Right renal pelvis (tissue), 4 donors: Measurements from ENCODE around the gene SLC12A3. TPM values are rescaled to one million over a fixed set of nuclear protein-coding genes. Genes with fewer than 3 reads are reported as not detected.
"Not testable (repeated sequence)": the region's sequence is repeated elsewhere in the genome, so short reads cannot be mapped to it uniquely, and the experiment has no call there.

Experiments used
- DNase-seq, 4 donors: peaks; one replicate each; pipeline ENCODE4 v3.0.0-alpha.2; 2013; ENCODE audit warnings: low read depth in 4 of 4, low spot score in 3 of 4, missing footprints in 1 of 4
- polyA plus RNA-seq, 4 donors: library from polyadenylated mRNA; unstranded; fragments of 120-200 nt; gene quantifications; one replicate each; pipeline ENCODE4 v1.2.1, GENCODE V29; 2013; ENCODE audit not compliant: insufficient read length in 4 of 4

SLC12A3 gene
- polyA plus RNA-seq, 4 donors: 36.4 to 58.0 (median 44.9) TPM

- no peak for DNase-seq
Measured at GRCh38 chr16:56866955-56867830, 2.2 kb downstream of the SLC12A3 start.

- no peak for DNase-seq
Measured at GRCh38 chr16:56868175-56868574, 3.2 kb downstream of the SLC12A3 start.

GRCh38 chr16:56868766-56869165 lies 3.8 kb downstream of the SLC12A3 start:
- not testable (repeated sequence) for DNase-seq

- DNase-seq: no peak
Measured at GRCh38 chr16:56869513-56870275, 4.7 kb downstream of the SLC12A3 start.

- no peak for DNase-seq
Measured at GRCh38 chr16:56870276-56870888, 5.4 kb downstream of the SLC12A3 start.

- DNase-seq: no peak
Measured at GRCh38 chr16:56871172-56871593, 6.2 kb downstream of the SLC12A3 start.

GRCh38 chr16:56872863-56873391 lies 7.9 kb downstream of the SLC12A3 start:
- DNase-seq: no peak

GRCh38 chr16:56874800-56875199 lies 9.8 kb downstream of the SLC12A3 start:
- DNase-seq: no peak

GRCh38 chr16:56876048-56876447 lies 11.0 kb downstream of the SLC12A3 start:
- no peak for DNase-seq

- no peak for DNase-seq
Measured at GRCh38 chr16:56877486-56878182, 12.6 kb downstream of the SLC12A3 start.

- no peak for DNase-seq
Measured at GRCh38 chr16:56878282-56878854, 13.4 kb downstream of the SLC12A3 start.

GRCh38 chr16:56879276-56879675 lies 14.3 kb downstream of the SLC12A3 start:
- DNase-seq: no peak

GRCh38 chr16:56880176-56880575 lies 15.2 kb downstream of the SLC12A3 start:
- no peak for DNase-seq

- DNase-seq: no peak
Measured at GRCh38 chr16:56880685-56881084, 15.7 kb downstream of the SLC12A3 start.

- no peak for DNase-seq
Measured at GRCh38 chr16:56882077-56882800, 17.2 kb downstream of the SLC12A3 start.

GRCh38 chr16:56883586-56883985 lies 18.6 kb downstream of the SLC12A3 start:
- no peak for DNase-seq

- DNase-seq: no peak
Measured at GRCh38 chr16:56884026-56884582, 19.1 kb downstream of the SLC12A3 start.

- DNase-seq: not testable (repeated sequence)
Measured at GRCh38 chr16:56884929-56885328, 19.9 kb downstream of the SLC12A3 start.
